Activated CD4-positive, alpha-beta memory T cell treated with anti-CD3 and anti-CD28 coated beads for 36 hours (primary cell): Measurements from ENCODE around the gene CDK2. TPM values are rescaled to one million over a fixed set of nuclear protein-coding genes. Genes with fewer than 3 reads are reported as not detected.

Experiments
- CTCF ChIA-PET: fragments of 350-600 bp; sonication (Branson Sonifier 250); formaldehyde crosslinking; loops from one replicate; lab custom pipeline; 2021; ENCODE audit warnings: antibody characterized with exemption, inconsistent platforms; lab: Charles Lee
- POLR2A ChIA-PET: fragments of 350-600 bp; sonication (Branson Sonifier 250); formaldehyde crosslinking; loops from one replicate; lab custom pipeline; 2021; ENCODE audit warnings: antibody characterized with exemption; lab: Charles Lee
- DNase-seq: peaks from one replicate; pipeline ENCODE4 v3.0.0-alpha.2; 2020
- H3K27ac Mint-ChIP-seq: one replicate; pipeline ENCODE4 v1.8.0; 2021; ENCODE audit warnings: mixed read lengths
- H3K27me3 Mint-ChIP-seq: one replicate; pipeline ENCODE4 v1.8.0; 2021; ENCODE audit warnings: mixed read lengths
- H3K36me3 Mint-ChIP-seq: one replicate; pipeline ENCODE4 v1.8.0; 2021; ENCODE audit warnings: mixed read lengths
- H3K4me1 Mint-ChIP-seq: one replicate; pipeline ENCODE4 v1.8.0; 2021; ENCODE audit warnings: low read depth, mixed read lengths
- H3K4me3 Mint-ChIP-seq: one replicate; pipeline ENCODE4 v1.8.0; 2021; ENCODE audit warnings: mild to moderate bottlenecking, mixed read lengths
- H3K9me3 Mint-ChIP-seq: one replicate; pipeline ENCODE4 v1.8.0; 2021; ENCODE audit warnings: mixed read lengths
- intact Hi-C: fragments of 100-400 bp; cut with micrococcal nuclease; formaldehyde crosslinking; loops from one replicate; pipeline ENCODE4 v1.15.1; 2023
- total RNA-seq, 2 experiments: library from RNA; stranded (reverse); gene quantifications; one replicate each; pipeline ENCODE4 v1.2.3, GENCODE V29; 2021

Gene CDK2
- total RNA-seq, 2 experiments from 2014 or later = 121 to 127 TPM

GRCh38 chr12:55965941-55966407 lies 656 bp upstream of the CDK2 start, which contains the start of gene PMEL:
Gene PMEL, minus strand, starts transcription at chr12:55966042. Its CDS starts 31 bp downstream, at chr12:55966011.
- Mint-ChIP-seq H3K9me3 (no peaks in the 10 kb centered on the region), H3K36me3 (peaks cover 26% of the 10 kb centered on the region), H3K4me3 (peak within 1 kb of the TSS; percentile 85), H3K27ac (peak within 1 kb of the TSS; percentile 80), H3K4me1 (peaks cover 21% of the 10 kb centered on the region), H3K27me3 (no peaks in the 10 kb centered on the region)
- DNase-seq = no peak
- intact Hi-C loops = no loop called here
- ChIA-PET CTCF (no interaction called here), POLR2A (no interaction called here)

GRCh38 chr12:55969356-55969755 lies 2.7 kb downstream of the CDK2 start:
- no peaks in the 10 kb centered on the region for H3K27me3 Mint-ChIP-seq
- no peak overlapping the region for H3K4me3 Mint-ChIP-seq
- ChIA-PET CTCF (interaction anchor here (2.2 kb wide), 1 partner anchor 30 kb away, joined by 11 read pairs; no protein-coding TSS in a partner anchor), POLR2A (interaction anchor here (0.5 kb wide), 1 partner anchor 240 kb away, joined by 3 read pairs; no protein-coding TSS in a partner anchor)
- no peaks in the 10 kb centered on the region for H3K9me3 Mint-ChIP-seq
- H3K36me3 Mint-ChIP-seq = peaks cover 33% of the 10 kb centered on the region
- DNase-seq = no peak
- intact Hi-C loops = no loop called here
- peaks cover 21% of the 10 kb centered on the region for H3K4me1 Mint-ChIP-seq
- H3K27ac Mint-ChIP-seq = no peak overlapping the region

- Mint-ChIP-seq H3K27me3 (no peaks in the 10 kb centered on the region), H3K9me3 (no peaks in the 10 kb centered on the region), H3K36me3 (peaks cover 33% of the 10 kb centered on the region), H3K27ac (no peak overlapping the region), H3K4me1 (peaks cover 19% of the 10 kb centered on the region), H3K4me3 (no peak overlapping the region)
- ChIA-PET CTCF (interaction anchor here (1.1 kb wide), 1 partner anchor 26 kb away, joined by 3 read pairs; no protein-coding TSS in a partner anchor), POLR2A (no interaction called here)
- DNase-seq = no peak
- intact Hi-C loops = loop anchor here (10.0 kb wide), 1 partner anchor 254 kb away; the partner anchor contains the start of genes NABP2 and RNF41
Observed at GRCh38 chr12:55970775-55971174, 4.1 kb downstream of the CDK2 start.

- H3K9me3 Mint-ChIP-seq = no peaks in the 10 kb centered on the region
- peaks cover 29% of the 10 kb centered on the region for H3K36me3 Mint-ChIP-seq
- intact Hi-C loops = loop anchor here (2.0 to 10.0 kb wide), 2 partner anchors 35 to 253 kb away; partner anchors contain the start of genes NABP2 and RNF41
- no peak overlapping the region for H3K27ac Mint-ChIP-seq
- no peaks in the 10 kb centered on the region for H3K27me3 Mint-ChIP-seq
- ChIA-PET CTCF (interaction anchor here (1.6 kb wide), 1 partner anchor 46 kb away, joined by 3 read pairs; no protein-coding TSS in a partner anchor), POLR2A (no interaction called here)
- DNase-seq = no peak
- peaks cover 23% of the 10 kb centered on the region for H3K4me1 Mint-ChIP-seq
- no peak overlapping the region for H3K4me3 Mint-ChIP-seq
Observed at GRCh38 chr12:55972042-55972441, 5.4 kb downstream of the CDK2 start.

GRCh38 chr12:55972456-55972855 lies 5.8 kb downstream of the CDK2 start:
- DNase-seq = no peak
- H3K27ac Mint-ChIP-seq = no peak overlapping the region
- CTCF ChIA-PET = interaction anchor here (1.6 kb wide), 1 partner anchor 46 kb away, joined by 3 read pairs; no protein-coding TSS in a partner anchor

GRCh38 chr12:55972911-55973598 lies 6.4 kb downstream of the CDK2 start:
- Mint-ChIP-seq H3K4me3 (no peak overlapping the region), H3K27me3 (no peaks in the 10 kb centered on the region), H3K36me3 (peaks cover 24% of the 10 kb centered on the region), H3K27ac (no peak overlapping the region), H3K4me1 (peaks cover 25% of the 10 kb centered on the region), H3K9me3 (no peaks in the 10 kb centered on the region)
- peak; percentile 25 for DNase-seq
- intact Hi-C loops = loop anchor here (1.0 to 10.0 kb wide), 7 partner anchors 34 to 252 kb away; partner anchors contain the start of genes NABP2, PA2G4, RNF41 and RPL41
- ChIA-PET CTCF (interaction anchor here (0.8 to 2.5 kb wide), 10 partner anchors 21 to 234 kb away, joined by 3 to 30 read pairs (median 4); partner anchors contain the start of gene SUOX), POLR2A (interaction anchor here (0.9 to 2.5 kb wide), 15 partner anchors 10 to 249 kb away, joined by 3 to 15 read pairs (median 5); partner anchors contain the start of genes DNAJC14, ORMDL2, PA2G4 and PYM1)

More at GRCh38 chr12:55972456-55972855, 5.8 kb downstream of the CDK2 start:
- H3K9me3 Mint-ChIP-seq = no peaks in the 10 kb centered on the region
- POLR2A ChIA-PET = no interaction called here
- peaks cover 29% of the 10 kb centered on the region for H3K36me3 Mint-ChIP-seq
- no peak overlapping the region for H3K4me3 Mint-ChIP-seq
- no peaks in the 10 kb centered on the region for H3K27me3 Mint-ChIP-seq
- H3K4me1 Mint-ChIP-seq = peaks cover 27% of the 10 kb centered on the region
- intact Hi-C loops = loop anchor here (2.0 to 10.0 kb wide), 2 partner anchors 34 to 252 kb away; partner anchors contain the start of genes NABP2 and RNF41

GRCh38 chr12:55973599-55974307 lies 7.1 kb downstream of the CDK2 start, which contains the start of gene RAB5B:
Gene RAB5B, plus strand, starts transcription at chr12:55974078. Its CDS starts 12,883 bp downstream, at chr12:55986961.
- Mint-ChIP-seq H3K27me3 (no peaks in the 10 kb centered on the region), H3K36me3 (peaks cover 18% of the 10 kb centered on the region), H3K4me3 (no peak within 1 kb of the TSS), H3K27ac (no peak within 1 kb of the TSS), H3K4me1 (peaks cover 19% of the 10 kb centered on the region), H3K9me3 (no peaks in the 10 kb centered on the region)
- peak; percentile 99 for DNase-seq
- CTCF ChIA-PET = interaction anchor here (0.8 to 2.5 kb wide), 12 partner anchors 20 to 235 kb away, joined by 3 to 30 read pairs (median 4); partner anchors contain the start of genes SUOX and ZC3H10
- POLR2A ChIA-PET = interaction anchor here (0.7 to 2.5 kb wide), 21 partner anchors 9 to 248 kb away, joined by 3 to 15 read pairs (median 4); partner anchors contain the start of genes DNAJC14, ESYT1, ORMDL2 and PA2G4
- intact Hi-C loops = loop anchor here (1.0 to 10.0 kb wide), 7 partner anchors 33 to 251 kb away; partner anchors contain the start of genes NABP2, PA2G4, RNF41 and RPL41

GRCh38 chr12:55974308-55974730 lies 7.7 kb downstream of the CDK2 start:
- peaks cover 17% of the 10 kb centered on the region for H3K36me3 Mint-ChIP-seq
- peaks cover 21% of the 10 kb centered on the region for H3K4me1 Mint-ChIP-seq
- CTCF ChIA-PET = interaction anchor here (1.0 to 2.5 kb wide), 9 partner anchors 19 to 236 kb away, joined by 3 to 30 read pairs (median 5); partner anchors contain the start of genes SUOX and ZC3H10
- DNase-seq = peak; percentile 59
- no peak overlapping the region for H3K27ac Mint-ChIP-seq
- H3K9me3 Mint-ChIP-seq = no peaks in the 10 kb centered on the region
- intact Hi-C loops = loop anchor here (10.0 kb wide), 1 partner anchor 250 kb away; the partner anchor contains the start of genes NABP2 and RNF41
- POLR2A ChIA-PET = interaction anchor here (0.5 to 2.5 kb wide), 22 partner anchors 9 to 777 kb away, joined by 3 to 15 read pairs (median 4); partner anchors contain the start of genes DNAJC14, ESYT1, ORMDL2 and PA2G4
- H3K27me3 Mint-ChIP-seq = no peaks in the 10 kb centered on the region
- H3K4me3 Mint-ChIP-seq = no peak overlapping the region

GRCh38 chr12:55978393-55978792 lies 11.8 kb downstream of the CDK2 start:
- no peaks in the 10 kb centered on the region for H3K27me3 Mint-ChIP-seq
- CTCF ChIA-PET = interaction anchor here (1.2 to 1.5 kb wide), 2 partner anchors 17 to 18 kb away, joined by 3 to 6 read pairs; no protein-coding TSS in a partner anchor
- POLR2A ChIA-PET = no interaction called here
- no peaks in the 10 kb centered on the region for H3K9me3 Mint-ChIP-seq
- no peak for DNase-seq
- H3K36me3 Mint-ChIP-seq = peaks cover 2% of the 10 kb centered on the region
- H3K4me1 Mint-ChIP-seq = peaks cover 26% of the 10 kb centered on the region
- H3K4me3 Mint-ChIP-seq = no peak overlapping the region
- intact Hi-C loops = loop anchor here (10.0 kb wide), 1 partner anchor 246 kb away; the partner anchor contains the start of genes NABP2 and RNF41
- H3K27ac Mint-ChIP-seq = no peak overlapping the region

- Mint-ChIP-seq H3K4me1 (peaks cover 26% of the 10 kb centered on the region), H3K36me3 (peaks cover 4% of the 10 kb centered on the region), H3K27me3 (no peaks in the 10 kb centered on the region), H3K27ac (no peak overlapping the region), H3K9me3 (no peaks in the 10 kb centered on the region), H3K4me3 (no peak overlapping the region)
- ChIA-PET CTCF (interaction anchor here (1.2 kb wide), 1 partner anchor 17 kb away, joined by 3 read pairs; no protein-coding TSS in a partner anchor), POLR2A (no interaction called here)
- no peak for DNase-seq
- intact Hi-C loops = loop anchor here (10.0 kb wide), 1 partner anchor 246 kb away; the partner anchor contains the start of genes NABP2 and RNF41
Observed at GRCh38 chr12:55979069-55979468, 12.4 kb downstream of the CDK2 start.
